A549 (cell line): ENCODE measurements around the gene P4HB. TPM values are rescaled to one million over a fixed set of nuclear protein-coding genes. Genes with fewer than 3 reads are reported as not detected.

Experiments used
- ATAC-seq, 2 experiments: fragments of 200-7000 bp in 1 of 2; fragments of >200 bp in 1 of 2; cut with Nextera tagmentation in 1 of 2; cut with Tn5 transposase in 1 of 2; 3 replicates each; pipeline versions ENCODE4 v1.8.0 to v1.9.1; 2018 to 2020; ENCODE audit warnings: mild to moderate bottlenecking in 1 of 2, moderate library complexity in 1 of 2
- CTCF ChIA-PET: fragments of 300-600 bp; sonication (Branson Sonifier 250); formaldehyde crosslinking; extraction: SDS; loops from one replicate; lab custom pipeline; 2021; ENCODE audit warnings: antibody characterized with exemption, inconsistent platforms; lab: Yijun Ruan, JAX
- POLR2A ChIA-PET: fragments of 350-600 bp; formaldehyde crosslinking; extraction: SDS; loops from one replicate; lab custom pipeline; 2021; ENCODE audit warnings: antibody characterized with exemption, inconsistent platforms; lab: Yijun Ruan, JAX
- DNase-seq, 2 experiments: peaks; one replicate each; pipeline versions ENCODE4 v3.0.0 to v3.0.0-alpha.2; 2011 to 2016; ENCODE audit warnings: low read depth in 1 of 2, low spot score in 1 of 2
- FAIRE-seq: peaks from 2 replicates; lab custom pipeline; 2011; peaks lifted over from hg19 to GRCh38; lab: Jason Lieb, UNC
- H3K27ac ChIP-seq, 2 experiments: fragments of >200 bp; sonication (Bioruptor Twin); formaldehyde crosslinking; 3 replicates each; pipeline ENCODE4 v1.5.1; 2016 to 2017
- H3K4me1 ChIP-seq: fragments of >200 bp; sonication (Bioruptor Twin); formaldehyde crosslinking; 3 replicates; pipeline ENCODE4 v1.6.1; 2016
- H3K4me2 ChIP-seq: fragments of >200 bp; sonication (Bioruptor Twin); formaldehyde crosslinking; 3 replicates; pipeline ENCODE4 v1.6.1; 2016
- H3K4me3 ChIP-seq: fragments of >200 bp; sonication (Bioruptor Twin); formaldehyde crosslinking; 3 replicates; pipeline ENCODE4 v1.5.1; 2016
- H3K9me3 ChIP-seq: fragments of >200 bp; sonication (Bioruptor Twin); formaldehyde crosslinking; 3 replicates; pipeline ENCODE4 v1.6.1; 2016
- ATOH8 ChIP-seq: fragments of 250-450 bp; sonication (Bioruptor Pico); IDR thresholded peaks from 2 replicates; pipeline ENCODE4 v1.5.0; 2020; ENCODE audit warnings: low read depth, mild to moderate bottlenecking, moderate library complexity
- CBX2 ChIP-seq: fragments of 200-600 bp; sonication (generic); IDR thresholded peaks from 2 replicates; pipeline ENCODE4 v1.6.1; 2016; ENCODE audit warnings: low read depth, mild to moderate bottlenecking, borderline replicate concordance
- FOSB ChIP-seq: fragments of 250-450 bp; sonication (Bioruptor Pico); IDR thresholded peaks from 2 replicates; pipeline ENCODE4 v1.5.0; 2020; ENCODE audit warnings: mild to moderate bottlenecking, moderate library complexity
- FOSL2 ChIP-seq, 2 experiments: fragments of 450-650 bp in 1 of 2; fragments of >200 bp in 1 of 2; sonication (Bioruptor Twin) in 1 of 2; formaldehyde crosslinking; IDR thresholded peaks; 2 replicates each; pipeline versions ENCODE4 v1.5.0 to v1.6.1; 2016 to 2020; ENCODE audit warnings: mild to moderate bottlenecking in 1 of 2, moderate library complexity in 1 of 2
- GATA3 ChIP-seq: IDR thresholded peaks from 2 replicates; pipeline ENCODE4 v1.6.1; 2012; ENCODE audit warnings: borderline replicate concordance
- HEYL ChIP-seq: fragments of 250-450 bp; sonication (Bioruptor Pico); IDR thresholded peaks from 2 replicates; pipeline ENCODE4 v1.8.0; 2021; ENCODE audit warnings: mild to moderate bottlenecking, moderate library complexity
- KDM1A ChIP-seq: fragments of 200-600 bp; sonication (generic); IDR thresholded peaks from 2 replicates; pipeline ENCODE4 v1.6.1; 2016; ENCODE audit warnings: low read depth, mild to moderate bottlenecking
- KDM5A ChIP-seq: fragments of 200-600 bp; sonication (generic); IDR thresholded peaks from 2 replicates; pipeline ENCODE4 v1.6.1; 2016; ENCODE audit warnings: antibody characterized with exemption, mild to moderate bottlenecking
- MAX ChIP-seq: IDR thresholded peaks from 2 replicates; pipeline ENCODE4 v1.6.1; 2012
- PHF8 ChIP-seq: fragments of 200-600 bp; sonication (generic); IDR thresholded peaks from 2 replicates; pipeline ENCODE4 v1.6.1; 2016; ENCODE audit warnings: low read depth, mild to moderate bottlenecking, antibody characterized with exemption, moderate library complexity, borderline replicate concordance
- POLR2A ChIP-seq: IDR thresholded peaks from 2 replicates; pipeline ENCODE4 v1.6.1; 2012; ENCODE audit warnings: mild to moderate bottlenecking, low read length
- POLR2AphosphoS2 ChIP-seq: conservative IDR thresholded peaks from 2 replicates; pipeline ENCODE4 v1.6.1; 2012; ENCODE audit warnings: low read length, improper control_type of control experiment, inconsistent platforms
- RAD21 ChIP-seq, 2 experiments: fragments of >200 bp in 1 of 2; sonication (Bioruptor Twin) in 1 of 2; formaldehyde crosslinking in 1 of 2; IDR thresholded peaks in 1 of 2; conservative IDR thresholded peaks in 1 of 2; 2 replicates in 1 of 2; 3 replicates in 1 of 2; pipeline ENCODE4 v1.6.1; 2012 to 2018; ENCODE audit warnings: inconsistent platforms in 1 of 2
- SMC3 ChIP-seq: fragments of >200 bp; sonication (Bioruptor Twin); formaldehyde crosslinking; IDR thresholded peaks from 3 replicates; pipeline ENCODE4 v1.6.1; 2018; ENCODE audit warnings: inconsistent platforms
- TFCP2L1 ChIP-seq: fragments of 250-450 bp; sonication (Bioruptor Pico); IDR thresholded peaks from 2 replicates; pipeline ENCODE4 v1.5.0; 2021; ENCODE audit warnings: mild to moderate bottlenecking
- ZC3H11A ChIP-seq: fragments of 450-650 bp; IDR thresholded peaks from 2 replicates; pipeline ENCODE4 v1.6.1; 2014; ENCODE audit warnings: antibody characterized with exemption, mild to moderate bottlenecking
- ZFP36 ChIP-seq: fragments of 450-650 bp; IDR thresholded peaks from 2 replicates; pipeline ENCODE4 v1.6.1; 2014; ENCODE audit warnings: borderline replicate concordance; ENCODE audit not compliant: partially characterized antibody
- ZSCAN20 ChIP-seq: fragments of 250-450 bp; sonication (Bioruptor Pico); IDR thresholded peaks from 2 replicates; pipeline ENCODE4 v1.8.0; 2022; ENCODE audit warnings: mild to moderate bottlenecking, moderate library complexity
- WGBS: methylation state at CpG from one replicate; pipeline ENCODE4 v1.1.6; 2017; ENCODE audit errors: missing lambda C conversion rate; 5-methylcytosine and 5-hydroxymethylcytosine counted together
- polyA plus RNA-seq, 4 experiments: library from polyadenylated mRNA; depleted of rRNA in 3 of 4; stranded (reverse); fragments of >200 nt; fragmentation: RNase III in 1 of 4; extraction: RNeasy Plus Mini Kit Qiagen cat#74134 plus additional on column Dnase treatment in 1 of 4; gene quantifications; 2 replicates in 3 of 4; 3 replicates in 1 of 4; pipeline ENCODE4 v1.2.3, GENCODE V29; 2011 to 2017

The P4HB gene
- polyA plus RNA-seq, 2 of the 4 experiments (the other 2 are of a cell fraction) = 102 to 622 TPM

GRCh38 chr17:81906476-81907218 is 46.3 kb upstream of the P4HB start:
- Histone ChIP-seq H3K4me2 (no peak overlapping the region), H3K4me3 (no peak overlapping the region), H3K9me3 (no peaks in the 10 kb centered on the region), H3K27ac (no peak overlapping the region), H3K4me1 (peaks cover 8% of the 10 kb centered on the region; the same call in 2 of the 3 replicates)
- 85% methylated on average over 11 of the region's 15 CpGs for WGBS
- POLR2A ChIA-PET = no interaction called here
- FAIRE-seq = no peak
- ATAC-seq = peak in 1 of 2 experiments; percentile 50; a peak in 3 of 6 replicates
- CTCF ChIA-PET = interaction anchor here (1.2 to 2.8 kb wide), 7 partner anchors 13 to 84 kb away, joined by 3 to 7 read pairs (median 4); partner anchors contain the start of gene MAFG
- peak in 1 of 2 experiments; percentile 66 for DNase-seq
- TF ChIP-seq ZC3H11A (no peak), POLR2A (no peak), TFCP2L1 (CRISPR knock-in tag) (no peak), MAX (no peak), RAD21 (conservative IDR thresholded peaks at IDR 0.05 in 1 of 2, IDR thresholded peaks at IDR 0.05 in 1 of 2) (peak in 1 of 2 experiments; percentile 52; a peak in 1 of 5 replicates)

- FAIRE-seq (no peak), ATAC-seq (no peak), DNase-seq (no peak)
- 88% methylated on average over 9 of the region's 10 CpGs for WGBS
- TF ChIP-seq ATOH8 (no peak), HEYL (no peak), MAX (no peak), ZSCAN20 (CRISPR knock-in tag) (no peak), SMC3 (no peak), PHF8 (no peak), GATA3 (no peak), CBX2 (no peak), POLR2AphosphoS2 (no peak), FOSL2 (IDR thresholded peaks at IDR 0.05) (no peak), FOSL2 (CRISPR knock-in tag; IDR thresholded peaks at IDR 0.05) (no peak), ZFP36 (no peak), FOSB (CRISPR knock-in tag) (no peak), KDM1A (no peak), KDM5A (no peak)
- H3K9me3 ChIP-seq = no peaks in the 10 kb centered on the region
- no peak overlapping the region for H3K27ac ChIP-seq
- peaks cover 7% of the 10 kb centered on the region; the same call in 2 of the 3 replicates for H3K4me1 ChIP-seq
- CTCF ChIA-PET = interaction anchor here (0.6 to 2.8 kb wide), 7 partner anchors 14 to 125 kb away, joined by 3 to 7 read pairs (median 5); partner anchors contain the start of gene MAFG
- H3K4me3 ChIP-seq = no peak overlapping the region
- H3K4me2 ChIP-seq = no peak overlapping the region
- POLR2A ChIA-PET = no interaction called here
Observed at GRCh38 chr17:81905993-81906392, 45.7 kb upstream of the P4HB start.

GRCh38 chr17:81905424-81905875 is 45.1 kb upstream of the P4HB start:
- peaks cover 4% of the 10 kb centered on the region; the same call in 2 of the 3 replicates for H3K4me1 ChIP-seq
- no peak overlapping the region for H3K27ac ChIP-seq
- no peak for FAIRE-seq
- DNase-seq = no peak
- 91% methylated on average over 16 of the region's 16 CpGs for WGBS
- H3K4me3 ChIP-seq = no peak overlapping the region
- ATAC-seq = no peak
- POLR2A ChIA-PET = no interaction called here
- TF ChIP-seq HEYL (no peak), KDM5A (no peak), GATA3 (no peak), FOSL2 (IDR thresholded peaks at IDR 0.05) (no peak), FOSL2 (CRISPR knock-in tag; IDR thresholded peaks at IDR 0.05) (no peak)
- H3K9me3 ChIP-seq = no peaks in the 10 kb centered on the region
- CTCF ChIA-PET = interaction anchor here (0.6 to 2.8 kb wide), 5 partner anchors 23 to 125 kb away, joined by 4 to 7 read pairs (median 5); partner anchors contain the start of gene MAFG
- H3K4me2 ChIP-seq = no peak overlapping the region
